Measurements from ENCODE around the gene BIRC3.

- TF ChIP-seq CTCF (IDR thresholded peaks at IDR 0.05) (no peak), POLR2A (IDR thresholded peaks at IDR 0.05) (no peak)
These were observed 3.4 kb downstream of the BIRC3 start for GRCh38 chr11:102320679-102321078.

Data from testis (tissue), 2 donors.